Activated CD4-positive, CD25-positive, alpha-beta regulatory T cell (primary cell): Measurements from ENCODE around the gene TMA7.
"Not testable (repeated sequence)": the region's sequence is repeated elsewhere in the genome, so short reads cannot be mapped to it uniquely, and the experiment has no call there.

Experiments
- DNase-seq, 4 experiments: peaks; one replicate each; lab custom pipeline; 2025; lab: John Stamatoyannopoulos, UW

TMA7 gene

DNA sequence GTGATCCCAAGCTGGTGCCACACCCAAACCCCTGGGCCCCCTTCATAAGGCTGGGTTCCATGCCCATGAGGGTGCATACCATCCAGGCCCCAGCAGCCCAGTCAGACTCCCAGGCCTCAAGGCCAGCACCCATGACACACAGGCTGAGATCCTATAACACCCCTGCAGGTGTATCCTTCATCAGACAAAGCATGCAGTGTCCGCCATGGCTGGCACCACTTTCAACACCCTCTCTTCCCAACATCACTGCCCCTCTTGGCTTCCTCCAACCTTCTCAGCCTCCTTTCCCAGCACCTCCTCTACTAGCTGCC, 3.6 kb upstream of the TMA7 start:
- no peak for DNase-seq

DNA sequence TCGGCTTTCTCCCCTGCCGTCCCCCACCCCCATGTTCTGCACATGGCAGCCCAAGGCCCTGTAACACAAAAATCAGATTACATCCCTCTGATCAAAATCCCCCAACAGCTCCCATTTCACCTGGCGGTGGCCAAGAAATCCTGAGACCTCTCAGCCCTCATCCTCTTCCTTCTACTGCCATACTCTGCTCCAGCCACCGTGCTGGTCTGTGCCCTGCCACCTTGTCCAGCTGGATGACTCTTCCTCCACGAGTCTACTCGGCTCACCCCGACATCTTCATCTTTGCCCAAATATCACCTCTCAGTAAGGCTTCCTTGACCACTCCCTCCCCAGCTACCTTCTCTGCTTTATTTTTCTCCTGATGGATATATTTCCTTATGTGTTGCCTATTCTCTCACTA, 3.2 kb upstream of the TMA7 start:
- DNase-seq: no peak

- DNase-seq: no peak
Measured at GRCh38 chr3:48437812-48438211, 2.2 kb upstream of the TMA7 start.

GRCh38 chr3:48440590-48440958, 517 bp downstream of the TMA7 start:
- DNase-seq: no peak

DNA sequence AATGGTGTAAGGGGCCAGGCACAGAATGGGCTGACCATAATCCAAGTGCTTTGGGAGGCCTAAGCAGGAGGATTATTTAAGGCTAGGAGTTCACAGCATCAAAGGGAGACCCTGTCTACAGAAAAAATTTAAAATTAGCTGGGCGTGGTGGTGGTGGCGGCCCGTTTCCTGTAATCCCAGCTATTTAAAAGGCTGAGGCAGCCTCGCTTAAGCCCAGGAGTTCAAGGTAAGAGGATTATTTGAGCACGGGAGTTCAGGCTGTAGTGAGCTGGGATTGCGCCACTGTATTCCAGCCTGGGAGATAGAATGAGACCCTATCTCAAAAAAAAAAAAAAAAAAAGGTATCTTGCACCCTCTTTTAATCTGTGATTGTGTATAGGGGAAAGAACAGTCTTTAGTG, 1.9 kb downstream of the TMA7 start:
- no peak for DNase-seq

DNA sequence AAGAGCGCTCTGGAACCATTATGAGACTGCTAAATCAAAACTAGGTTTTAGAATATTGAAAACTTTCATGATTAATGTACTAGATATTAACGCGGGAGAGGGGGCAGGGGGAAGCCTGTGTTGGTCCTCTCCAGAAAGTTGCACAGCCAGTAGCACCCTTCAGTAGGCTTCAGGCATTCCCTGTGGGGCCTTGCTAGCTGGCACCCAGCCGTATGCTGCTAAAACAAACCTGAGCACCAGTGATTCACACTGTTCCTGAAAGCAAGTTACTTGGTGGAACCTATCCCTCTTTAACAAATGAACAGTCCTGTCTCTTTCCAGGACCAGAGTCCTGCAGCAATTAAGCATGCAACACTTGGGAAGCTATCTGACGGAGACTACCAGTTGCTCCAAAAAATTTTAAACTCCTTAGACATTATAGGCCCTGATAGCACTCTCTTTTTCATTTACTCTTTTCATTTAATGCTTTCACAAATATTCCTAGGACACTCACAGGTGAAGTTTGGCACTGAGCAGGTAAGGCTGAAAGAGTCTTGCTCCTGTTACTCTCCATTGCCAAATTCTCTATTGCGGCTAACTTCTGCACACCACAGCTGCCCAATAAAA, 5.3 kb downstream of the TMA7 start:
- no peak for DNase-seq

GRCh38 chr3:48446043-48446424, 6.0 kb downstream of the TMA7 start:
- DNase-seq: no peak

DNA sequence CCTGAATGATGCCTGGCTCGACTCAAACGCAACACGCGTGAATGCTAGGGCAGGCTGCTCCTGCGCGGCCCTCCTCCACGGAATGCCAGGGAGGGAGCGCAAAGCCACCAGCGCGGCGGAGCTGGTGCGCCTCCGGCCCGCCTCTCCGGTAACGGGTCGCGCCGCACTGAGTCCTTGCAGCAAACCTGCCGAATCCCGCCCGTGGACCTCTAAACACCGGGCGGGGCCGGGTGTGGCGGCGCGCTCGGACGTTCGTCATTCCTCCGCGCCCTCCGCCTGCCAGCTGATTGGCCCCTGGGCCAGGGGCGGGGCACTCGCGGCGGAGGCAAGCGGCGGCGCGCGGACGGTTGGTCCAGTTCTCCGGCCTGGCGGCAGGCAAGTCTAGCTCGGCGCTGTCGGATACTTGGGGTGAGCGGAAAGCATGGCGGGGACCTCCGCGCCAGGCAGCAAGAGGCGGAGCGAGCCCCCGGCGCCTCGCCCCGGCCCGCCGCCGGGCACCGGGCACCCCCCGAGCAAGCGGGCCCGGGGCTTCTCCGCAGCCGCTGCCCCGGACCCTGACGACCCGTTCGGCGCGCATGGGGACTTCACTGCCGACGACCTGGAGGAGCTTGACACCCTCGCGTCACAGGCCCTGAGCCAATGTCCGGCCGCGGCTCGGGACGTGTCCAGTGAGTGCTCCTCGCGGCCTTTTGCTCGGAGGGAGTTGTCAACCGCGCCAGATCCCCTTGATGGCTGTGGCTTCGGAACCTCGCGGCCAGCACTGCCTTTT, 6.6 kb downstream of the TMA7 start, which contains the start of gene ATRIP:
TSS of gene ATRIP (plus strand) at position 313 of the 769 bp plus-strand sequence. CDS start at position 422, 109 bp downstream.
- peak; percentile 64 to 78 (median 72) for DNase-seq

DNA sequence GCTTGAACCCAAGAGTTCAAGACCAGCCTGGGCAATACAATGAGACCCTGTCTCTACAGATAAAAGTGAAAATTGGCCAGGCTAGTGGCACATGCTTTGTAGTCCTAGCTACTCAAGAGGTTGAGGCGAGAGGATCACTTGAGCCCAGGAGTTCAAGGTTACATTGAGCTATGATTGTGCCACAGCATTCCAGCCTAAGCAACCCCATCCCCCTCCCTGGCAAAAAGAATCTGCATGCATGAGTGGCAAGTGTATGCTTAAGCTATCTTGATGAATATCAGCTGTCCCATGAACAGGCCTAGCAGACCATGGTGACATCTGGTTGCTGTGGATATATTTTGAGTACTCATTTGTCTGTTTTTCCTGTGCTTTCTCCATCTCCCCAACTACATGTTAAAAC, 11.2 kb downstream of the TMA7 start:
- DNase-seq: no peak

- DNase-seq: no peak
Measured at GRCh38 chr3:48456456-48456855, 16.4 kb downstream of the TMA7 start.

DNA sequence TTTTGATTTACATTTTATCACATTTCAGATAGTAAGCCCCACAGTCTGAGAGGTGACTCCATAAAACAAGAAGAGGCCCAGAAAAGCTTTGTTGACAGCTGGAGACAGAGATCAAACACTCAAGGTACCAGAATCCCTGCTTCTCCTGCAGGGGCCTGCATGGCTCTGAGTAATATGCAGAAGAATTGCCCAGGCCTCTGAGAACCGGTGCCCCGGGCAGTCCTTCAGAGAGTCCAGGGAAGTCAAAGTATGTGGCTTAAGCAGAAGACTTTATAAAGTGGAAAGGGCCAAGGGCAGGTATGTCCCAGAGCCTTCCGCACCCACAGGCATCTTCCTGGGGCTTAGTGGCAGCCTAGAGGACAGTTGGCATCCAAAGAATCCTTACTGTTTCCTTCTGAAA, 19.3 kb downstream of the TMA7 start:
- no peak for DNase-seq

DNA sequence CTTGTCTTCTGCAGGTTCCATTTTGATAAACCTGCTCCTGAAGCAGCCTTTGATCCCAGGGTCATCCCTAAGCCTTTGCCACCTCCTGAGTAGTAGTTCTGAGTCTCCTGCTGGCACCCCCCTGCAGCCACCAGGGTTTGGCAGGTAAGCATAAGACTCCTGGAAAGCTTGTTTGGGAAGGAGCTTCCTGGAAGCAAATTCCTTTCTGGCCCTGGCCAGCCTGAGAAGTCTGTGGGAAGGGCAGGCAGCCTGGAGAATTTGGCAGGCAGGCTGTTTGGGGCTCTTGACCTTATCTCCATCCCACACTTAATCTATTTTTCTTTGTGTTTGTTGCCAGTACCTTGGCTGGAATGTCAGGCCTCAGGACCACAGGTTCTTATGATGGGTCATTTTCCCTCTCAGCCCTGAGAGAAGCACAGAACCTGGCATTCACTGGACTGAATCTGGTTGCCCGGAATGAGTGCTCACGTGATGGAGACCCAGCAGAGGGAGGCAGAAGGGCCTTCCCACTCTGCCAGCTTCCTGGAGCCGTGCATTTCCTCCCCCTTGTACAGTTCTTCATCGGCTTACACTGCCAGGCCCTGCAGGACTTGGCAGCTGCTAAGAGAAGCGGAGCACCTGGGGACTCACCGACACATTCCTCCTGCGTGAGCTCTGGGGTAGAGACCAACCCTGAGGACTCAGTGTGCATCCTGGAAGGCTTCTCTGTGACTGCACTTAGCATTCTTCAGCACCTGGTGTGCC, 19.9 kb downstream of the TMA7 start:
- no peak for DNase-seq

DNA sequence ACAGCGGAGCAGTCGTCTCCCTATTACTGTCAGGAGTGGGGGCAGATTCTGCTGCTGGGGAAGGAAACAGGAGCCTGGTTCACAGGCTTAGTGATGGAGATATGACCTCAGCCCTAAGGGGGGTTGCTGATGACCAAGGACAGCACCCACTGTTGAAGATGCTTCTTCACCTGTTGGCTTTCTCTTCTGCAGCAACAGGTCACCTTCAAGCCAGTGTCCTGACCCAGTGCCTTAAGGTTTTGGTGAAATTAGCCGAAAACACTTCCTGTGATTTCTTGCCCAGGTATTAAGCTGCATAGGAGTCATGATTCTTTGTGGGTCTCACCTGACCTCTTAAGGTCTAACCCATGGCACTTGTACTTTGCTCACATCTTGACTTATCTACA, 20.5 kb downstream of the TMA7 start:
- DNase-seq: no peak

GRCh38 chr3:48461767-48462166, 21.7 kb downstream of the TMA7 start:
- DNase-seq: not testable (repeated sequence)

GRCh38 chr3:48463703-48464102, 23.6 kb downstream of the TMA7 start:
- no peak for DNase-seq

DNA sequence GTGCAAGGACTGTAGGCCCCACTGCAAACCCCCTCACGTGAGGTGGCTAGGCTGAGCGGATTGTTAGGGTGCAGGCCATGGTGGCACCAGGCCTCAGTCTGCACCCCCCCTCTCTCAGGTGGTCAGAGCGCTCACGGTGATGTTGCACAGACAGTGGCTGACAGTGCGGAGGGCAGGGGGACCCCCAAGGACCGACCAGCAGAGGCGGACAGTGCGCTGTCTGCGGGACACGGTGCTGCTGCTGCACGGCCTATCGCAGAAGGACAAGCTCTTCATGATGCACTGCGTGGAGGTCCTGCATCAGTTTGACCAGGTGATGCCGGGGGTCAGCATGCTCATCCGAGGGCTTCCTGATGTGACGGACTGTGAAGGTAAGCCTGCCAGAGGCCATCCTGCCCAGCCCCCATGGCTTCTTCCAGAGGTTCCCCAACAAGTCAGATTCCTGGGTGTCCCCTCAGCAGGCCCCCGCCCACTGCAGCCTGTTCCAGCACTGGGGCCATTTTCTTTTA, 24.7 kb downstream of the TMA7 start:
- DNase-seq: no peak

DNA sequence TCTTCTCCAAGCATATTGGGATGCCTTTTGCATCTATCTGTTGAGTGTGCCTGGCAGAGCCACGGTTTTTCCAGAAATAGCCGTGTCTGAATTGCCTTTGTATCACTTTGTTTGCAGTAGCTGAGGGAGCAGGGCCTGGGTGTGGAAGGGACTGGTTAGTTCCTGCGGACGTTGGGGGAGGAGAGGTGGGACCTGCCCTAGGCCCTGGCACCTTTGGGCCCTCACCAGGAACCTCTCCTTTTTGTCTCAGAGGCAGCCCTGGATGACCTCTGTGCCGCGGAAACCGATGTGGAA, 25.1 kb downstream of the TMA7 start:
- DNase-seq: no peak

DNA sequence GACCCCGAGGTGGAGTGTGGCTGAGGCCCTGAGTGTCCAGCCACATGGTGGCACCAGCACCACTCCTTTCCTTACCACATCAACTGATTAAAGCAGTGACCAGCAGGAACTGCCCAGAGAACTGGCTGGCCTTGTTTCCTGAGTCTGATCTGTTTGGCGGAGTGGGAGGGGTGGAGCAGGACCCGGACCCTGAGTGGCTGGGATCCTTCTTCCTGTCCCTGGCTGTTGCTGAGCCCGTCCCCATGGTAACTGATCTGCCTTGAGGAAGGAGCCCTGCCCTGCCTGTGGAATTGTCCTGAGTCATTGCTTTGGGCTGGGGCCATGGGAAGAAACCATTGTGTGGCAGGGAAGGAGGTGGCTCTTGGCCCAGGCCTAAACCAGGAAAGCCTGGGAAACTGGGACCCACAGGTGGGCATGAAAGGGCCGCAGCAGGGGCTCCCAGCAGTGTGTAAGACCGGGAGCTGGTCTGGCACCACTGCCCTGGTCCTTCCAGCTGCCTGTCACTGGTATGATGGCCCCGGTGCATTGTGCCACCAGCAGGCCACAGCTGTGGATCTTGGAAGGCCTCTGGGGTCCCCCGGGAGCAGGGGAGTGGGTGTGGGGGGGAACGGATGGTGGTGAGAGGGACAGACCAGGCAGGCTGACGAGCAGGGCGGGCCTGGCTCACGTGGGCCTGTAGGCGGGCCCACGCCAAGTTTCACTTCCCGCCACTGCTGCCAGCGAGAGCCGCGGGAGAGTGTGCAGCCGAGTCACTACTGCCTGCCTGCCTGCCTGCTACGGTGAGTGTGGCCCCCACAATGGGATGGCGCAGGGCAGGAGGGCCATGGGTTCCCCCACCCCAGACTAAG, 25.7 kb downstream of the TMA7 start:
- peak; percentile 52 to 77 (median 68) for DNase-seq

DNA sequence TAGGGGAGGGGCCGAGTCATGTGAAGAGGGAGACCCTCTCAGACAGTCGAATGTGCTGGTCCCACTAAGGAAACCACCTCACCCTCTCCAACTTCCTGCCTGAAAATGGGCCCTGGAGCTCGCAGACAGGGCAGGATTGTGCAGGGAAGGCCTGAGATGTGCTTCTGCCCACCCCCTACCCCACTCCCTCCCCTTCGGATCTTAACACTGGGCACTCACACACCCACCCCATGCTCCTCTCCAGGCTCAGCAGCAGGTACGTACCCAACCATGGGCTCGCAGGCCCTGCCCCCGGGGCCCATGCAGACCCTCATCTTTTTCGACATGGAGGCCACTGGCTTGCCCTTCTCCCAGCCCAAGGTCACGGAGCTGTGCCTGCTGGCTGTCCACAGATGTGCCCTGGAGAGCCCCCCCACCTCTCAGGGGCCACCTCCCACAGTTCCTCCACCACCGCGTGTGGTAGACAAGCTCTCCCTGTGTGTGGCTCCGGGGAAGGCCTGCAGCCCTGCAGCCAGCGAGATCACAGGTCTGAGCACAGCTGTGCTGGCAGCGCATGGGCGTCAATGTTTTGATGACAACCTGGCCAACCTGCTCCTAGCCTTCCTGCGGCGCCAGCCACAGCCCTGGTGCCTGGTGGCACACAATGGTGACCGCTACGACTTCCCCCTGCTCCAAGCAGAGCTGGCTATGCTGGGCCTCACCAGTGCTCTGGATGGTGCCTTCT, 26.5 kb downstream of the TMA7 start:
- no peak for DNase-seq

- no peak for DNase-seq
Measured at GRCh38 chr3:48467110-48467454, 27.0 kb downstream of the TMA7 start.

DNA sequence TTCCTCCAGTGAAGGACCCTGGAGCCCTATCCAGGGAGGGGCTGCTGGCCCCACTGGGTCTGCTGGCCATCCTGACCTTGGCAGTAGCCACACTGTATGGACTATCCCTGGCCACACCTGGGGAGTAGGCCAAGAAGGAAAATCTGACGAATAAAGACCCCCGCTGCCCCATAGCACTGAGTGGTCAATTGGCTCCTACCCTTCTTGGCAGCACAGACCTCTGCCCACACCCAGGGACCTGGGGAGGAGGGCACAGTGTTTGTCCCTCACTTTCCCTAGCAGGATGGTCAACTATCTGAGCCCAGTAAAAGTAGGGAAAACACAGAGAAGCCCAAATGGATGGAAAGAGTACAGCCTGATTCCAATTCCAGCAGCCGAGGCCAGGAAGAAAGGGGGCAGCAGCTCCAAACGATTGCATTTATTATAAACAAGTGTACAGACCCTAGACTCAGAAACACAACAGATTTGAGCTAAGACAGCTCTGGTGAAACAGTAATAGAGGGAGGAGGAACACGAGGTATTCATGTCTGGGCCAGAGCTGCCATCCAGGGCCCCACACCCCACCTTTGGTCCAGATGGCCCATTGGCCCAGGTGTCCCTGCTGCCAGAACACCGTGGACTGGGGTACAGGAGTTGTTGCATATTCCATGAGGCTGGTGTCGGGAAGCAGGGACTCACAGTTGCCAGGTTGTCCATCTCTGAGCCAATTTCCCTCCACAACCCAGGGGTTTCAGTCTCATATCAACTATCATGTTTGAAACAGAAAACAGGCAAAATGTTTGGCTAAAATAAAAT, 27.6 kb downstream of the TMA7 start:
- DNase-seq: no peak
